IMR-90 (cell line): ENCODE results near the gene CD28. TPM values are rescaled to one million over a fixed set of nuclear protein-coding genes. Genes with fewer than 3 reads are reported as not detected.

Source experiments
- ATAC-seq: fragments of 200-7000 bp; cut with Tn5 transposase; 2 replicates; pipeline ENCODE4 v1.9.1; 2020; ENCODE audit warnings: low read depth, mild to moderate bottlenecking, moderate library complexity
- BruUV-seq: library from RNA; stranded (reverse); fragments of 400-500 nt; replicated peaks from 2 replicates; lab custom pipeline; 2021; lab: Mats Ljungman, UMichigan
- CTCF ChIA-PET: fragments of 300-600 bp; formaldehyde crosslinking; extraction: SDS; loops from one replicate; lab custom pipeline; 2021; ENCODE audit warnings: antibody characterized with exemption; lab: Yijun Ruan, JAX
- POLR2A ChIA-PET: fragments of 300-600 bp; sonication (Branson Sonifier 250); formaldehyde crosslinking; loops from one replicate; lab custom pipeline; 2022; ENCODE audit warnings: antibody characterized with exemption; ENCODE audit not compliant: unreplicated experiment; lab: Charles Lee
- DNase-seq: peaks from one replicate; pipeline ENCODE4 v3.0.0; 2013
- H2AFZ ChIP-seq: replicated peaks from 2 replicates; pipeline ENCODE3; 2013; ENCODE audit warnings: low read length, mild to moderate bottlenecking; ENCODE audit not compliant: poor library complexity
- H2AK5ac ChIP-seq: 2 replicates; pipeline ENCODE4 v1.6.1; 2013; ENCODE audit warnings: low read depth, low read length, inconsistent platforms
- H2AK9ac ChIP-seq: replicated peaks from 2 replicates; pipeline ENCODE3; 2013; ENCODE audit warnings: mild to moderate bottlenecking, low read depth, low read length, moderate library complexity; ENCODE audit not compliant: poor library complexity
- H2BK120ac ChIP-seq: 2 replicates; pipeline ENCODE4 v1.6.1; 2013; ENCODE audit warnings: low read depth, low read length, inconsistent platforms
- H2BK15ac ChIP-seq: 3 replicates; pipeline ENCODE4 v1.6.1; 2013; ENCODE audit warnings: low read depth, low read length, inconsistent platforms
- H2BK20ac ChIP-seq: 2 replicates; pipeline ENCODE4 v1.6.1; 2013; ENCODE audit warnings: low read depth, mild to moderate bottlenecking, inconsistent platforms, low read length, moderate library complexity
- H2BK5ac ChIP-seq: 2 replicates; pipeline ENCODE4 v1.6.1; 2013; ENCODE audit warnings: mild to moderate bottlenecking, low read depth, low read length, inconsistent platforms; ENCODE audit not compliant: poor library complexity, severe bottlenecking
- H3K14ac ChIP-seq: replicated peaks from 2 replicates; pipeline ENCODE4 v1.6.1; 2013; ENCODE audit warnings: low read depth, low read length, inconsistent platforms
- H3K18ac ChIP-seq: 2 replicates; pipeline ENCODE4 v1.6.1; 2013; ENCODE audit warnings: low read depth, low read length, control low read depth
- H3K23ac ChIP-seq: 2 replicates; pipeline ENCODE4 v1.6.1; 2013; ENCODE audit warnings: low read depth, low read length, inconsistent platforms
- H3K27ac ChIP-seq: 2 replicates; pipeline ENCODE4 v1.5.1; 2013; ENCODE audit warnings: mild to moderate bottlenecking, control low read depth, low read length; ENCODE audit not compliant: insufficient read depth
- H3K27me3 ChIP-seq: 2 replicates; pipeline ENCODE4 v1.6.1; 2013; ENCODE audit warnings: low read length; ENCODE audit not compliant: control insufficient read depth, insufficient read depth
- H3K36me3 ChIP-seq: 2 replicates; pipeline ENCODE4 v1.6.1; 2013; ENCODE audit warnings: low read length, mixed read lengths; ENCODE audit not compliant: control insufficient read depth, insufficient read depth
- H3K4ac ChIP-seq: 2 replicates; pipeline ENCODE4 v1.6.1; 2013; ENCODE audit warnings: low read depth, low read length, inconsistent platforms
- H3K4me1 ChIP-seq: 2 replicates; pipeline ENCODE4 v1.6.1; 2013; ENCODE audit warnings: low read length, mixed read lengths; ENCODE audit not compliant: control insufficient read depth, insufficient read depth
- H3K4me2 ChIP-seq: 2 replicates; pipeline ENCODE4 v1.6.1; 2013; ENCODE audit warnings: low read depth, mild to moderate bottlenecking, control low read depth, low read length, moderate library complexity
- H3K4me3 ChIP-seq: 2 replicates; pipeline ENCODE4 v1.5.1; 2013; ENCODE audit warnings: low read depth, mild to moderate bottlenecking, control low read depth, low read length, moderate library complexity; ENCODE audit not compliant: insufficient read depth
- H3K56ac ChIP-seq: 2 replicates; pipeline ENCODE4 v1.6.1; 2013; ENCODE audit warnings: low read length, inconsistent platforms; ENCODE audit not compliant: insufficient read depth; ENCODE audit errors: extremely low read depth
- H3K79me1 ChIP-seq, 2 experiments: 2 replicates each; pipeline ENCODE4 v1.6.1; 2013; ENCODE audit warnings: low read length in 2 of 2, inconsistent platforms in 1 of 2, low read depth in 1 of 2
- H3K9ac ChIP-seq: 2 replicates; pipeline ENCODE4 v1.6.1; 2013; ENCODE audit warnings: low read depth, low read length, control low read depth
- H3K9me1 ChIP-seq: 2 replicates; pipeline ENCODE4 v1.6.1; 2013; ENCODE audit warnings: low read length, inconsistent platforms; ENCODE audit not compliant: insufficient read depth
- H3K9me3 ChIP-seq: 2 replicates; pipeline ENCODE4 v1.6.1; 2013; ENCODE audit warnings: low read length; ENCODE audit not compliant: control insufficient read depth, insufficient read depth
- H4K20me1 ChIP-seq: 2 replicates; pipeline ENCODE4 v1.6.1; 2013; ENCODE audit warnings: low read length, inconsistent platforms; ENCODE audit not compliant: insufficient read depth
- H4K5ac ChIP-seq: 2 replicates; pipeline ENCODE4 v1.6.1; 2013; ENCODE audit warnings: mild to moderate bottlenecking, low read depth, low read length, control low read depth
- H4K8ac ChIP-seq, 2 experiments: 2 replicates each; pipeline ENCODE4 v1.6.1; 2013; ENCODE audit warnings: low read depth in 2 of 2, low read length in 2 of 2, control low read depth in 1 of 2, inconsistent platforms in 1 of 2
- H4K91ac ChIP-seq: 2 replicates; pipeline ENCODE4 v1.6.1; 2013; ENCODE audit warnings: low read depth, low read length, inconsistent platforms; ENCODE audit not compliant: insufficient read depth
- BHLHE40 ChIP-seq: fragments of 150-350 bp; IDR thresholded peaks from 2 replicates; pipeline ENCODE4 v1.6.1; 2016; ENCODE audit warnings: mild to moderate bottlenecking, low read depth, low read length
- CEBPB ChIP-seq: IDR thresholded peaks from 2 replicates; pipeline ENCODE4 v1.6.1; 2012; ENCODE audit warnings: low read depth, low read length, improper control_type of control experiment
- CHD1 ChIP-seq: IDR thresholded peaks from 2 replicates; pipeline ENCODE4 v1.6.1; 2012; ENCODE audit warnings: low read depth, low read length, improper control_type of control experiment
- FOS ChIP-seq: fragments of 150-350 bp; IDR thresholded peaks from 2 replicates; pipeline ENCODE4 v1.6.1; 2016; ENCODE audit warnings: low read depth, low read length
- MAFK ChIP-seq: IDR thresholded peaks from 2 replicates; pipeline ENCODE4 v1.6.1; 2012; ENCODE audit warnings: low read depth, low read length, improper control_type of control experiment
- MXI1 ChIP-seq: IDR thresholded peaks from 2 replicates; pipeline ENCODE4 v1.6.1; 2012; ENCODE audit warnings: low read depth, mild to moderate bottlenecking, low read length, moderate library complexity, borderline replicate concordance
- NFE2L2 ChIP-seq: fragments of 150-350 bp; IDR thresholded peaks from 2 replicates; pipeline ENCODE4 v1.6.1; 2016; ENCODE audit warnings: low read depth, mild to moderate bottlenecking, low read length
- RAD21 ChIP-seq: IDR thresholded peaks from 2 replicates; pipeline ENCODE4 v1.6.1; 2012; ENCODE audit warnings: low read length, improper control_type of control experiment
- RCOR1 ChIP-seq: IDR thresholded peaks from 2 replicates; pipeline ENCODE4 v1.6.1; 2012; ENCODE audit warnings: mild to moderate bottlenecking, low read length, improper control_type of control experiment; ENCODE audit not compliant: insufficient replicate concordance
- RFX5 ChIP-seq: IDR thresholded peaks from 2 replicates; pipeline ENCODE4 v1.8.0; 2012; ENCODE audit warnings: low read depth, mild to moderate bottlenecking, low read length, moderate library complexity
- SMC3 ChIP-seq: fragments of 150-350 bp; IDR thresholded peaks from 2 replicates; pipeline ENCODE4 v1.6.1; 2016; ENCODE audit warnings: low read depth, mild to moderate bottlenecking, antibody characterized with exemption, low read length, moderate library complexity
- WGBS, 2 experiments: methylation state at CpG; one replicate each; pipeline versions ENCODE4 v1.1.5 to v1.1.7; 2013; ENCODE audit warnings: missing lambda C conversion rate in 2 of 2; ENCODE audit not compliant: insufficient read length in 1 of 2; ENCODE audit errors: extremely low coverage in 2 of 2; 5-methylcytosine and 5-hydroxymethylcytosine counted together
- dilution Hi-C: fragments of 300-500 bp; cut with HindIII; formaldehyde crosslinking; loops from one replicate; pipeline ENCODE4 v1.14.3; 2018; ENCODE audit warnings: low sequenced_read_pairs; ENCODE audit not compliant: unreplicated experiment
- in situ Hi-C: fragments of 300-500 bp; cut with MboI; formaldehyde crosslinking; loops from 3 replicates; pipeline ENCODE4 v1.14.3; 2019; ENCODE audit warnings: low sequenced_read_pairs, inconsistent platforms, mixed read lengths
- intact Hi-C: fragments of 100-400 bp; cut with micrococcal nuclease; formaldehyde crosslinking; loops from 2 replicates; pipeline ENCODE4 v1.10.0; 2022
- polyA plus RNA-seq, 3 experiments: library from polyadenylated mRNA; depleted of rRNA; stranded (reverse); fragments of >200 nt; gene quantifications; 2 replicates each; pipeline ENCODE4 v1.2.3, GENCODE V29; 2012; ENCODE audit warnings: low replicate concordance in 1 of 3
- total RNA-seq: library from RNA; depleted of rRNA; stranded (reverse); fragments of >200 nt; gene quantifications from 2 replicates; pipeline ENCODE4 v1.2.3, GENCODE V29; 2012
- TF ChIP-seq, protein P1 (sequence below): fragments of 150-350 bp; IDR thresholded peaks from 2 replicates; pipeline ENCODE4 v1.6.1; 2017; ENCODE audit warnings: mild to moderate bottlenecking, antibody characterized with exemption, low read length, low read depth
- TF ChIP-seq, protein P2 (sequence below): conservative IDR thresholded peaks from 2 replicates; pipeline ENCODE4 v1.5.1; 2012; ENCODE audit warnings: mild to moderate bottlenecking, low read depth, low read length, improper control_type of control experiment
- TF ChIP-seq, protein P3 (sequence below): fragments of 150-350 bp; IDR thresholded peaks from 2 replicates; pipeline ENCODE4 v1.6.1; 2016; ENCODE audit warnings: low read depth, mild to moderate bottlenecking, low read length, moderate library complexity, borderline replicate concordance

The CD28 gene
- total and polyA plus RNA-seq, 2 of the 4 experiments (the other 2 are of a cell fraction): not detected

DNA sequence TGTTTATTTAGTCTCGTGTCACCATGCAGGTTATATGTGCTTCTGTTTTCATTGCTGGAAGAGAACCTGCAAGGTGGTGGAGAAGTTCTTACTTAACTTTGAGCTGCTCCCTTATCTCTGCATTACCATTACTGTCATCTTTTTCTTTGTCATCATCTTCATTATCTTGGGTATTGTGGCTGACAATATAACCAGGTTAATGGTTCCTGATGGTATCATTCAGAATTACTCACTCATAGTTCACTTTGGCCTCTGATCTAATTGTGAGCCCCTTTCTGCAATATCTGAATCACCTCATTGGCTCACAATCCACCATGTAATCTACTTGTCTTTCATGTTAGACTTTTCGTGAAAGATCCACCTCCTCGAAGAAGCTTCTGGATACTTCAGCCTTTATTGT lies 5.0 kb downstream of the CD28 start:
- H2BK15ac ChIP-seq: no peak overlapping the region
- no peak overlapping the region for H3K4ac ChIP-seq
- no peaks in the 10 kb centered on the region for H3K9me3 ChIP-seq
- H3K36me3 ChIP-seq: no peaks in the 10 kb centered on the region
- H3K79me1 ChIP-seq: no peaks in the 10 kb centered on the region
- H2AK9ac ChIP-seq: no peak overlapping the region
- no CpG with 5 or more reads among the region's 3 CpGs for WGBS, 2 experiments
- ATAC-seq (no peak), DNase-seq (no peak)
- H2BK20ac ChIP-seq: no peak overlapping the region
- H4K20me1 ChIP-seq: no peaks in the 10 kb centered on the region
- H3K27me3 ChIP-seq: peaks cover 4% of the 10 kb centered on the region
- H3K56ac ChIP-seq: no peak overlapping the region
- no peak overlapping the region for H3K27ac ChIP-seq
- intact Hi-C loops: no loop called here
- H2BK120ac ChIP-seq: no peak overlapping the region
- H3K4me1 ChIP-seq: no peaks in the 10 kb centered on the region
- ChIA-PET POLR2A (interaction anchor here (0.8 kb wide), 1 partner anchor 100 kb away, joined by 4 read pairs; no protein-coding TSS in a partner anchor), CTCF (no interaction called here)
- H3K9ac ChIP-seq: no peak overlapping the region
- in situ Hi-C loops: no loop called here
- H4K5ac ChIP-seq: no peak overlapping the region
- no peak overlapping the region for H4K91ac ChIP-seq
- no peak for TF ChIP-seq SMC3
- no peak for TF ChIP-seq RFX5
- TF ChIP-seq, protein P1, sequence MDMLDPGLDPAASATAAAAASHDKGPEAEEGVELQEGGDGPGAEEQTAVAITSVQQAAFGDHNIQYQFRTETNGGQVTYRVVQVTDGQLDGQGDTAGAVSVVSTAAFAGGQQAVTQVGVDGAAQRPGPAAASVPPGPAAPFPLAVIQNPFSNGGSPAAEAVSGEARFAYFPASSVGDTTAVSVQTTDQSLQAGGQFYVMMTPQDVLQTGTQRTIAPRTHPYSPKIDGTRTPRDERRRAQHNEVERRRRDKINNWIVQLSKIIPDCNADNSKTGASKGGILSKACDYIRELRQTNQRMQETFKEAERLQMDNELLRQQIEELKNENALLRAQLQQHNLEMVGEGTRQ: no peak
- no peak for TF ChIP-seq MAFK
- TF ChIP-seq RCOR1: no peak
- TF ChIP-seq MXI1: no peak
- TF ChIP-seq FOS: no peak
- TF ChIP-seq NFE2L2: no peak
- TF ChIP-seq CEBPB: no peak
- TF ChIP-seq BHLHE40: no peak
- TF ChIP-seq CHD1: no peak
- no peak for TF ChIP-seq RAD21
- TF ChIP-seq, protein P2, sequence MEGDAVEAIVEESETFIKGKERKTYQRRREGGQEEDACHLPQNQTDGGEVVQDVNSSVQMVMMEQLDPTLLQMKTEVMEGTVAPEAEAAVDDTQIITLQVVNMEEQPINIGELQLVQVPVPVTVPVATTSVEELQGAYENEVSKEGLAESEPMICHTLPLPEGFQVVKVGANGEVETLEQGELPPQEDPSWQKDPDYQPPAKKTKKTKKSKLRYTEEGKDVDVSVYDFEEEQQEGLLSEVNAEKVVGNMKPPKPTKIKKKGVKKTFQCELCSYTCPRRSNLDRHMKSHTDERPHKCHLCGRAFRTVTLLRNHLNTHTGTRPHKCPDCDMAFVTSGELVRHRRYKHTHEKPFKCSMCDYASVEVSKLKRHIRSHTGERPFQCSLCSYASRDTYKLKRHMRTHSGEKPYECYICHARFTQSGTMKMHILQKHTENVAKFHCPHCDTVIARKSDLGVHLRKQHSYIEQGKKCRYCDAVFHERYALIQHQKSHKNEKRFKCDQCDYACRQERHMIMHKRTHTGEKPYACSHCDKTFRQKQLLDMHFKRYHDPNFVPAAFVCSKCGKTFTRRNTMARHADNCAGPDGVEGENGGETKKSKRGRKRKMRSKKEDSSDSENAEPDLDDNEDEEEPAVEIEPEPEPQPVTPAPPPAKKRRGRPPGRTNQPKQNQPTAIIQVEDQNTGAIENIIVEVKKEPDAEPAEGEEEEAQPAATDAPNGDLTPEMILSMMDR: no peak
- TF ChIP-seq, protein P3, sequence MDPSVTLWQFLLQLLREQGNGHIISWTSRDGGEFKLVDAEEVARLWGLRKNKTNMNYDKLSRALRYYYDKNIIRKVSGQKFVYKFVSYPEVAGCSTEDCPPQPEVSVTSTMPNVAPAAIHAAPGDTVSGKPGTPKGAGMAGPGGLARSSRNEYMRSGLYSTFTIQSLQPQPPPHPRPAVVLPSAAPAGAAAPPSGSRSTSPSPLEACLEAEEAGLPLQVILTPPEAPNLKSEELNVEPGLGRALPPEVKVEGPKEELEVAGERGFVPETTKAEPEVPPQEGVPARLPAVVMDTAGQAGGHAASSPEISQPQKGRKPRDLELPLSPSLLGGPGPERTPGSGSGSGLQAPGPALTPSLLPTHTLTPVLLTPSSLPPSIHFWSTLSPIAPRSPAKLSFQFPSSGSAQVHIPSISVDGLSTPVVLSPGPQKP: no peak
- dilution Hi-C loops: no loop called here
- no peak overlapping the region for H3K23ac ChIP-seq
- BruUV-seq: no TSS peak
- H2BK5ac ChIP-seq: no peak overlapping the region
- no peak overlapping the region for H3K14ac ChIP-seq
- no peak overlapping the region for H3K4me3 ChIP-seq
- H3K4me2 ChIP-seq: no peak overlapping the region
- no peak overlapping the region for H2AFZ ChIP-seq
- H4K8ac ChIP-seq: no peak overlapping the region
- H3K18ac ChIP-seq: no peak overlapping the region
- no peaks in the 10 kb centered on the region for H3K9me1 ChIP-seq
- H2AK5ac ChIP-seq: no peak overlapping the region
